Lung (tissue), 12 donors: Measurements from ENCODE around the gene PNKD. TPM values are rescaled to one million over a fixed set of nuclear protein-coding genes. Genes with fewer than 3 reads are reported as not detected.

Experiments used
- ATAC-seq: fragments of 200-7000 bp; cut with Tn5 transposase; one replicate; pipeline ENCODE4 v1.9.1; 2020; ENCODE audit warnings: moderate number of reproducible peaks; ENCODE audit not compliant: insufficient read depth, low FRiP score
- DNase-seq, 3 donors: peaks; one replicate each; pipeline ENCODE4 v3.0.0-alpha.2; 2013 to 2017
- H3K27ac ChIP-seq, 2 donors: one replicate each; pipeline ENCODE4 v1.5.1; 2013; ENCODE audit warnings: mild to moderate bottlenecking in 2 of 2, moderate library complexity in 2 of 2, control low read depth in 1 of 2, inconsistent platforms in 1 of 2, low read depth in 1 of 2, low read length in 1 of 2
- H3K27me3 ChIP-seq, 3 donors: one replicate each; pipeline ENCODE4 v1.5.1; 2013; ENCODE audit warnings: low read length in 2 of 3; ENCODE audit not compliant: control insufficient read depth in 3 of 3, insufficient read depth in 3 of 3
- H3K36me3 ChIP-seq, 4 donors: one replicate each; pipeline ENCODE4 v1.5.1; 2013; ENCODE audit warnings: low read length in 4 of 4, mild to moderate bottlenecking in 1 of 4, moderate library complexity in 1 of 4; ENCODE audit not compliant: control insufficient read depth in 4 of 4, insufficient read depth in 4 of 4
- H3K4me1 ChIP-seq, 5 donors: one replicate each; pipeline ENCODE4 v1.5.1; 2013; ENCODE audit warnings: low read length in 5 of 5, mild to moderate bottlenecking in 2 of 5, moderate library complexity in 1 of 5; ENCODE audit not compliant: control insufficient read depth in 5 of 5, insufficient read depth in 5 of 5
- H3K4me3 ChIP-seq: one replicate; pipeline ENCODE4 v1.5.1; 2013; ENCODE audit warnings: mild to moderate bottlenecking, control low read depth, moderate library complexity
- H3K9ac ChIP-seq, 2 donors: one replicate each; pipeline ENCODE4 v1.5.1; 2013; ENCODE audit warnings: low read length in 2 of 2, control low read depth in 1 of 2; ENCODE audit not compliant: insufficient read depth in 1 of 2
- H3K9me3 ChIP-seq, 4 donors: one replicate each; pipeline ENCODE4 v1.5.1; 2013; ENCODE audit warnings: low read length in 3 of 4, mild to moderate bottlenecking in 1 of 4, moderate library complexity in 1 of 4; ENCODE audit not compliant: control insufficient read depth in 4 of 4, insufficient read depth in 3 of 4
- WGBS, 2 donors: extraction: QIAGEN DNeasy Blood & Tissue Kit; methylation state at CpG; one replicate each; pipeline ENCODE4 v1.1.7; 2013; 5-methylcytosine and 5-hydroxymethylcytosine counted together
- polyA plus RNA-seq, 2 donors: library from polyadenylated mRNA; stranded (reverse); fragments of 200-250 nt; gene quantifications; one replicate each; pipeline ENCODE4 v1.2.1, GENCODE V29; 2013
- total RNA-seq, 2 donors: library from RNA; depleted of rRNA in 1 of 2; stranded (reverse); fragments of >200 nt in 1 of 2; gene quantifications; one replicate each; pipeline ENCODE4 v1.2.1, GENCODE V29; 2014 to 2021
- TF ChIP-seq, protein P1 (sequence below): IDR thresholded peaks from 2 replicates; pipeline ENCODE4 v1.5.1; 2012; ENCODE audit warnings: mild to moderate bottlenecking; ENCODE audit errors: control extremely low read depth, extremely low read depth
- donor health status: control.
- donor health status: control.
- donor health status: Bipolar disorder and iron deficiency.
- donor health status: healthy.
- donor health status: DM: yes; HTN: yes; CAD: no.

Gene PNKD
- total and polyA plus RNA-seq, 4 donors = 83.8 to 137 (median 114) TPM

- Histone ChIP-seq H3K9ac (no peak overlapping the region), H3K4me1 (peaks cover 0 to 11% (median 0%) of the 10 kb centered on the region in 5 donors), H3K27me3 (no peaks in the 10 kb centered on the region), H3K4me3 (no peak overlapping the region), H3K27ac (no peak overlapping the region), H3K9me3 (no peaks in the 10 kb centered on the region), H3K36me3 (peaks cover 46 to 60% (median 50%) of the 10 kb centered on the region in 4 donors)
- 82 to 93% methylated on average over 2 of the region's 2 CpGs for WGBS, 2 donors
- TF ChIP-seq, protein P1, sequence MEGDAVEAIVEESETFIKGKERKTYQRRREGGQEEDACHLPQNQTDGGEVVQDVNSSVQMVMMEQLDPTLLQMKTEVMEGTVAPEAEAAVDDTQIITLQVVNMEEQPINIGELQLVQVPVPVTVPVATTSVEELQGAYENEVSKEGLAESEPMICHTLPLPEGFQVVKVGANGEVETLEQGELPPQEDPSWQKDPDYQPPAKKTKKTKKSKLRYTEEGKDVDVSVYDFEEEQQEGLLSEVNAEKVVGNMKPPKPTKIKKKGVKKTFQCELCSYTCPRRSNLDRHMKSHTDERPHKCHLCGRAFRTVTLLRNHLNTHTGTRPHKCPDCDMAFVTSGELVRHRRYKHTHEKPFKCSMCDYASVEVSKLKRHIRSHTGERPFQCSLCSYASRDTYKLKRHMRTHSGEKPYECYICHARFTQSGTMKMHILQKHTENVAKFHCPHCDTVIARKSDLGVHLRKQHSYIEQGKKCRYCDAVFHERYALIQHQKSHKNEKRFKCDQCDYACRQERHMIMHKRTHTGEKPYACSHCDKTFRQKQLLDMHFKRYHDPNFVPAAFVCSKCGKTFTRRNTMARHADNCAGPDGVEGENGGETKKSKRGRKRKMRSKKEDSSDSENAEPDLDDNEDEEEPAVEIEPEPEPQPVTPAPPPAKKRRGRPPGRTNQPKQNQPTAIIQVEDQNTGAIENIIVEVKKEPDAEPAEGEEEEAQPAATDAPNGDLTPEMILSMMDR = no peak
- ATAC-seq = no peak
- no peak for DNase-seq
Observed at GRCh38 chr2:218244665-218245064, 25.7 kb upstream of the PNKD start.

- Histone ChIP-seq H3K27ac (no peak overlapping the region), H3K4me1 (peaks cover 0 to 11% (median 0%) of the 10 kb centered on the region in 5 donors), H3K27me3 (no peaks in the 10 kb centered on the region), H3K9me3 (no peaks in the 10 kb centered on the region), H3K9ac (no peak overlapping the region), H3K4me3 (no peak overlapping the region), H3K36me3 (peaks cover 48 to 64% (median 54%) of the 10 kb centered on the region in 4 donors)
- ATAC-seq = peak; percentile 56
- DNase-seq = peak in 2 of 3 donors; percentile 20 to 37
- TF ChIP-seq, protein P1 = no peak
- WGBS, 2 donors = 60 to 79% methylated on average over 5 of the region's 5 CpGs
Observed at GRCh38 chr2:218245214-218245613, 25.1 kb upstream of the PNKD start.

DNA sequence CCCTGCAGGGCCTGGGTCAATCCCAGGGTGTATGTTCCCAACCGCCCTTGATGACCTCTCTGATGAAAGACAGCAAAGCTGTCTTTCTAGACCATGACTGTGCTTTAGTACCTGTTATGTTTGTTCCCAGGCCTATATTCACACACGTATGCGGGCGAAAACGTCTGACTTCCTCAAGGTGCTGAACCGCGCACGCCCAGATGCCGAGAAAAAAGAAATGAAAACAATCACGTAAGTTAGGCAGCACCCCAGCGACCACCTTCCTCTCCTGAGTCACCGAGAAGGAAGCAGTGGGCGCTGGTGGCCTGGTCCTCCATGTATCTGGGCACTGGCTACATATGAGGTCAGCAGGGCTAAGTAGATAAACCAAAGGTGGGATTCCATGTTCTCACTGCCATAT is 20.6 kb upstream of the PNKD start:
- H3K4me1 ChIP-seq = no peaks in the 10 kb centered on the region
- no peaks in the 10 kb centered on the region for H3K9me3 ChIP-seq
- H3K36me3 ChIP-seq = peaks cover 49 to 78% (median 72%) of the 10 kb centered on the region in 4 donors
- 92 to 93% methylated on average over 13 of the region's 13 CpGs for WGBS, 2 donors
- H3K27ac ChIP-seq = no peak overlapping the region
- DNase-seq = no peak
- H3K27me3 ChIP-seq = no peaks in the 10 kb centered on the region
- no peak overlapping the region for H3K9ac ChIP-seq
- no peak overlapping the region for H3K4me3 ChIP-seq
- TF ChIP-seq, protein P1 = no peak
- ATAC-seq = no peak
